DMS 273 (cell line): ENCODE data around the gene HGS.

Experiments used
- DNase-seq: peaks from one replicate; lab custom pipeline; 2025; ENCODE audit not compliant: unreplicated experiment; lab: John Stamatoyannopoulos, UW

HGS gene

GRCh38 chr17:81683584-81684441, at the start of gene HGS, which contains the start of gene ARL16:
Gene HGS (plus strand): TSS chr17:81684011. CDS start chr17:81684067, 56 bp downstream.
Gene ARL16 (minus strand): TSS chr17:81683797. CDS start chr17:81683753, 44 bp downstream.
- peak; percentile 100 for DNase-seq

GRCh38 chr17:81635431-81635830, 48.4 kb upstream of the HGS start:
- no peak for DNase-seq

- peak; percentile 75 for DNase-seq
These were observed 47.8 kb upstream of the HGS start for GRCh38 chr17:81635973-81636504.

- peak; percentile 95 for DNase-seq
These were observed 47.1 kb upstream of the HGS start, which contains the start of the genes NPLOC4 and TSPAN10 for GRCh38 chr17:81636505-81637288. Gene NPLOC4 (minus strand): TSS chr17:81637112. CDS start chr17:81636930, 182 bp downstream. Gene TSPAN10 (plus strand): TSS chr17:81637196. CDS start chr17:81642413, 5,217 bp downstream.

- DNase-seq: no peak
These were observed 45.1 kb upstream of the HGS start for GRCh38 chr17:81638683-81639082.

GRCh38 chr17:81640011-81640410, 43.8 kb upstream of the HGS start:
- no peak for DNase-seq

- no peak for DNase-seq
These were observed 41.9 kb upstream of the HGS start for GRCh38 chr17:81641825-81642489.

GRCh38 chr17:81644496-81644895, 39.3 kb upstream of the HGS start:
- DNase-seq: no peak

- no peak for DNase-seq
These were observed 38.5 kb upstream of the HGS start for GRCh38 chr17:81644976-81645952.

GRCh38 chr17:81646869-81647600, 36.8 kb upstream of the HGS start:
- DNase-seq: no peak

GRCh38 chr17:81647640-81648012, 36.2 kb upstream of the HGS start:
- no peak for DNase-seq

GRCh38 chr17:81648013-81648706, 35.7 kb upstream of the HGS start:
- peak; percentile 30 for DNase-seq

- DNase-seq: no peak
These were observed 35.1 kb upstream of the HGS start for GRCh38 chr17:81648707-81649085.

- DNase-seq: peak; percentile 28
These were observed 32.9 kb upstream of the HGS start for GRCh38 chr17:81650951-81651350.

- DNase-seq: peak; percentile 44
These were observed 32.1 kb upstream of the HGS start for GRCh38 chr17:81651692-81652091.

- no peak for DNase-seq
These were observed 30.7 kb upstream of the HGS start for GRCh38 chr17:81652906-81653771.

- no peak for DNase-seq
These were observed 28.3 kb upstream of the HGS start for GRCh38 chr17:81655378-81656117.
